ENCODE results near the gene TERT.

DNA sequence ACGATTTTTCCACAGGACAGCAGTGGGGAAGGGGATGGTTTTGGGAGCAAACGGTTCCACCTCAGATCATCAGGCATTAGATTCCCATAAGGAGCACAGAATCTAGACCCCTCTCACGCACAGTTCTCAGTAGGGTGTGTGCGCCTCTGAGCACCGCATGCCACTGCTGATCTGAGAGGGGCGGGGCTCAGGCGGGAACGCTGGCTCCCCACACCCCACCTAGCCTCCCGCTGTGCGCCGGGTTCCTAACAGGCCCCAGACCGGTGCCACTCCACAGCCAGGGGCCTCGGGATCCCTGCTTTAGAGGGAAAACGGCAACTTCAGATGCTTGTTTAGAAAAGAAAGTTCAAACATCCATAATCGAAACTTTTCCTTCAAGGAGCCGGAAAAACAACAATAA lies 20.4 kb downstream of the TERT start:
- TF ChIP-seq, protein P1, sequence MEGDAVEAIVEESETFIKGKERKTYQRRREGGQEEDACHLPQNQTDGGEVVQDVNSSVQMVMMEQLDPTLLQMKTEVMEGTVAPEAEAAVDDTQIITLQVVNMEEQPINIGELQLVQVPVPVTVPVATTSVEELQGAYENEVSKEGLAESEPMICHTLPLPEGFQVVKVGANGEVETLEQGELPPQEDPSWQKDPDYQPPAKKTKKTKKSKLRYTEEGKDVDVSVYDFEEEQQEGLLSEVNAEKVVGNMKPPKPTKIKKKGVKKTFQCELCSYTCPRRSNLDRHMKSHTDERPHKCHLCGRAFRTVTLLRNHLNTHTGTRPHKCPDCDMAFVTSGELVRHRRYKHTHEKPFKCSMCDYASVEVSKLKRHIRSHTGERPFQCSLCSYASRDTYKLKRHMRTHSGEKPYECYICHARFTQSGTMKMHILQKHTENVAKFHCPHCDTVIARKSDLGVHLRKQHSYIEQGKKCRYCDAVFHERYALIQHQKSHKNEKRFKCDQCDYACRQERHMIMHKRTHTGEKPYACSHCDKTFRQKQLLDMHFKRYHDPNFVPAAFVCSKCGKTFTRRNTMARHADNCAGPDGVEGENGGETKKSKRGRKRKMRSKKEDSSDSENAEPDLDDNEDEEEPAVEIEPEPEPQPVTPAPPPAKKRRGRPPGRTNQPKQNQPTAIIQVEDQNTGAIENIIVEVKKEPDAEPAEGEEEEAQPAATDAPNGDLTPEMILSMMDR (IDR thresholded peaks at IDR 0.05): no peak
- TF ChIP-seq POLR2A (IDR thresholded peaks at IDR 0.05; ENCODE audit: low read length) (no peak), CHD2 (IDR thresholded peaks at IDR 0.05; ENCODE audit: low read length, partially characterized antibody) (no peak), HDAC2 (IDR thresholded peaks at IDR 0.05) (no peak), CEBPB (IDR thresholded peaks at IDR 0.05) (no peak), NPAS2 (CRISPR knock-in tag; IDR thresholded peaks at IDR 0.05; ENCODE audit: borderline replicate concordance) (no peak), RCOR1 (IDR thresholded peaks at IDR 0.05; ENCODE audit: low read depth, low read length) (no peak)
- TF ChIP-seq, protein P2, sequence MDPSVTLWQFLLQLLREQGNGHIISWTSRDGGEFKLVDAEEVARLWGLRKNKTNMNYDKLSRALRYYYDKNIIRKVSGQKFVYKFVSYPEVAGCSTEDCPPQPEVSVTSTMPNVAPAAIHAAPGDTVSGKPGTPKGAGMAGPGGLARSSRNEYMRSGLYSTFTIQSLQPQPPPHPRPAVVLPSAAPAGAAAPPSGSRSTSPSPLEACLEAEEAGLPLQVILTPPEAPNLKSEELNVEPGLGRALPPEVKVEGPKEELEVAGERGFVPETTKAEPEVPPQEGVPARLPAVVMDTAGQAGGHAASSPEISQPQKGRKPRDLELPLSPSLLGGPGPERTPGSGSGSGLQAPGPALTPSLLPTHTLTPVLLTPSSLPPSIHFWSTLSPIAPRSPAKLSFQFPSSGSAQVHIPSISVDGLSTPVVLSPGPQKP (IDR thresholded peaks at IDR 0.05; ENCODE audit: low read depth, low read length): no peak
